A549 (cell line): ENCODE results near the gene MAP3K21.

Experiments used
- CEBPB ChIP-seq, 2 experiments: fragments of >200 bp in 1 of 2; sonication (Bioruptor Twin) in 1 of 2; formaldehyde crosslinking in 1 of 2; IDR thresholded peaks; 2 replicates each; pipeline ENCODE4 v1.6.1; 2012 to 2016
- CTCF ChIP-seq: fragments of >200 bp; sonication (Bioruptor Twin); formaldehyde crosslinking; IDR thresholded peaks from 3 replicates; pipeline ENCODE4 v1.5.1; 2016
- EP300 ChIP-seq, 2 experiments: fragments of >200 bp; sonication (Bioruptor Twin); formaldehyde crosslinking; IDR thresholded peaks; 2 replicates in 1 of 2; 3 replicates in 1 of 2; pipeline ENCODE4 v1.6.1; 2016 to 2017
- FOSL2 ChIP-seq, 2 experiments: fragments of 450-650 bp in 1 of 2; fragments of >200 bp in 1 of 2; sonication (Bioruptor Twin) in 1 of 2; formaldehyde crosslinking; IDR thresholded peaks; 2 replicates each; pipeline versions ENCODE4 v1.5.0 to v1.6.1; 2016 to 2020; ENCODE audit warnings: mild to moderate bottlenecking in 1 of 2, moderate library complexity in 1 of 2
- HEYL ChIP-seq: fragments of 250-450 bp; sonication (Bioruptor Pico); IDR thresholded peaks from 2 replicates; pipeline ENCODE4 v1.8.0; 2021; ENCODE audit warnings: mild to moderate bottlenecking, moderate library complexity
- NPAS2 ChIP-seq: fragments of 250-450 bp; sonication (Bioruptor Pico); IDR thresholded peaks from 2 replicates; pipeline ENCODE4 v1.8.0; 2022; ENCODE audit warnings: mild to moderate bottlenecking, moderate library complexity, borderline replicate concordance
- PHF8 ChIP-seq: fragments of 200-600 bp; sonication (generic); IDR thresholded peaks from 2 replicates; pipeline ENCODE4 v1.6.1; 2016; ENCODE audit warnings: low read depth, mild to moderate bottlenecking, antibody characterized with exemption, moderate library complexity, borderline replicate concordance
- POLR2A ChIP-seq: IDR thresholded peaks from 2 replicates; pipeline ENCODE4 v1.6.1; 2012; ENCODE audit warnings: mild to moderate bottlenecking, low read length
- POLR2AphosphoS2 ChIP-seq: conservative IDR thresholded peaks from 2 replicates; pipeline ENCODE4 v1.6.1; 2012; ENCODE audit warnings: low read length, improper control_type of control experiment, inconsistent platforms
- RCOR1 ChIP-seq: fragments of 150-350 bp; IDR thresholded peaks from 2 replicates; pipeline ENCODE4 v1.6.1; 2014; ENCODE audit warnings: antibody characterized with exemption, low read length, low read depth
- REST ChIP-seq: fragments of 200-600 bp; sonication (generic); IDR thresholded peaks from 2 replicates; pipeline ENCODE4 v1.6.1; 2016; ENCODE audit warnings: antibody characterized with exemption, mild to moderate bottlenecking, moderate library complexity
- SMC3 ChIP-seq: fragments of >200 bp; sonication (Bioruptor Twin); formaldehyde crosslinking; IDR thresholded peaks from 3 replicates; pipeline ENCODE4 v1.6.1; 2018; ENCODE audit warnings: inconsistent platforms
- TF ChIP-seq, protein P1 (sequence below): IDR thresholded peaks from 2 replicates; pipeline ENCODE4 v1.6.1; 2012

DNA sequence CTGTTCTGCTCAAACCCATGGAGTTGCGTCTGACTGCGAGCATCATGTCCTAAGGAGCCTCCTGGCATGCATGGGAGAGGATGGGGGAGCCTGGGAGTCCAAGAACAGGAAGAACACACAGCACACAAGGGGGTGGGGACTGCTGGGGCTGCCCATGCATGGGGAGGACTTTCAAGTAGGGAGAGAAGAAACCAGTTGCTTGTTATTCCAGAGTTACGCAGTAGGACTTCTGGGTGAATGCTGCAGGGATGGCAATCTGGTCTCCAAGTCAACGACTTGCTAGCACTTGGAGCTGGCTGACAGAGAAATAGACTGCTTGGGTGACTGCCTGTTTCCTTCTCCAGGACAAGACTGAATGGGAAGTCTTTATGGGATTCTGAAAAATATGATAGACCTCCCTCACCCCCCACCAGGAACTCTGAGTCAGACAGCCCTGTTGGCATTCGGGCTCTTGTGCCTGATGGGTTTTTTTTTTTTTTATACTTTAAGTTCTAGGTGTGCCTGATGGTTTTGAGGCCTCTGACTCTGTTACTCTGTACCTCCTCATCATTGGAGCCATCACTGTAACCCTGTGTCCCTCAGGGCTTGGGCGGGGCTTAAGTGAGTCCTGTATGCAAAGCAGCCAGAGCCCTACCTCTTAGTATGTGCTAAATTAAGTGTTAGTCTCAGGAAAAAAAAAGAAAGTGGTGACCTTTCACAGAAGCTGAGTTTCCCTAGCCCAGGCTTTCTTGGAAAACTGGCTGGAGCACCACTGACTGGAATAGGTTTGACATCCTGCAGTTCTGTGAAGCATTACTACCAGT is 30.3 kb downstream of the MAP3K21 start:
- TF ChIP-seq POLR2A (no peak), CTCF (no peak), SMC3 (0 out of 3 replicates have a peak, but pooled peaks have one; percentile 10), HEYL (CRISPR knock-in tag) (no peak), RCOR1 (no peak), PHF8 (no peak), FOSL2 (IDR thresholded peaks at IDR 0.05) (no peak), FOSL2 (CRISPR knock-in tag; IDR thresholded peaks at IDR 0.05) (no peak), NPAS2 (no peak), EP300 (IDR thresholded peaks at IDR 0.05) (no peak), REST (no peak), CEBPB (IDR thresholded peaks at IDR 0.05) (no peak), POLR2AphosphoS2 (no peak)
- TF ChIP-seq, protein P1, sequence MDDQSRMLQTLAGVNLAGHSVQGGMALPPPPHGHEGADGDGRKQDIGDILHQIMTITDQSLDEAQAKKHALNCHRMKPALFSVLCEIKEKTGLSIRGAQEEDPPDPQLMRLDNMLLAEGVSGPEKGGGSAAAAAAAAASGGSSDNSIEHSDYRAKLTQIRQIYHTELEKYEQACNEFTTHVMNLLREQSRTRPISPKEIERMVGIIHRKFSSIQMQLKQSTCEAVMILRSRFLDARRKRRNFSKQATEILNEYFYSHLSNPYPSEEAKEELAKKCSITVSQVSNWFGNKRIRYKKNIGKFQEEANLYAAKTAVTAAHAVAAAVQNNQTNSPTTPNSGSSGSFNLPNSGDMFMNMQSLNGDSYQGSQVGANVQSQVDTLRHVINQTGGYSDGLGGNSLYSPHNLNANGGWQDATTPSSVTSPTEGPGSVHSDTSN, result no peak
